Thyroid gland (tissue), 4 donors: ENCODE results near the gene CMPK1. TPM values are rescaled to one million over a fixed set of nuclear protein-coding genes. Genes with fewer than 3 reads are reported as not detected.
"Not testable (repeated sequence)": the region's sequence is repeated elsewhere in the genome, so short reads cannot be mapped to it uniquely, and the experiment has no call there.

ENCODE experiments used
- DNase-seq, 2 donors: peaks; one replicate each; pipeline ENCODE4 v3.0.0-alpha.2; 2019
- H3K27ac ChIP-seq, 3 donors: fragments of 200-600 bp; sonication (generic); 1 replicate in 2 of 3; 2 replicates in 1 of 3; pipeline ENCODE4 v1.5.1; 2016 to 2019; ENCODE audit warnings: mild to moderate bottlenecking in 1 of 3, moderate library complexity in 1 of 3
- H3K27me3 ChIP-seq: fragments of 200-600 bp; sonication (generic); one replicate; pipeline ENCODE4 v1.5.1; 2019
- H3K36me3 ChIP-seq, 2 donors: fragments of 200-600 bp; sonication (generic); one replicate each; pipeline ENCODE4 v1.5.1; 2016 to 2019
- H3K4me1 ChIP-seq, 2 donors: fragments of 200-600 bp; sonication (generic); one replicate each; pipeline ENCODE4 v1.5.1; 2017 to 2019
- H3K4me3 ChIP-seq, 3 donors: fragments of 200-600 bp; sonication (generic); replicated peaks in 1 of 3; 1 replicate in 2 of 3; 2 replicates in 1 of 3; pipeline ENCODE4 v1.5.1; 2016; ENCODE audit warnings: mild to moderate bottlenecking in 1 of 3
- H3K9me3 ChIP-seq: fragments of 200-600 bp; sonication (generic); one replicate; pipeline ENCODE4 v1.5.1; 2017
- POLR2A ChIP-seq, 2 donors: fragments of 450-650 bp; IDR thresholded peaks; one replicate each; pipeline ENCODE4 v1.6.1; 2017; ENCODE audit warnings: antibody characterized with exemption in 2 of 2, mild to moderate bottlenecking in 2 of 2, moderate library complexity in 1 of 2
- WGBS, 2 donors: methylation state at CpG; one replicate each; pipeline ENCODE4 v1.1.5; 2017; 5-methylcytosine and 5-hydroxymethylcytosine counted together
- intact Hi-C: fragments of 100-400 bp; cut with DNase I; formaldehyde crosslinking; loops from one replicate; pipeline ENCODE4 v1.15.1; 2023
- total RNA-seq, 4 donors: library from RNA; depleted of rRNA; stranded (reverse); fragments of >200 nt; gene quantifications; one replicate each; pipeline ENCODE4 v1.2.3, GENCODE V29; 2016
- TF ChIP-seq, protein P1 (sequence below), 6 experiments: fragments of 200-600 bp in 3 of 6; fragments of 450-650 bp in 3 of 6; sonication (generic) in 3 of 6; IDR thresholded peaks; one replicate each; pipeline ENCODE4 v1.5.1; 2016 to 2019; ENCODE audit warnings: antibody characterized with exemption in 6 of 6, mild to moderate bottlenecking in 2 of 6, inconsistent platforms in 1 of 6, moderate library complexity in 1 of 6

CMPK1 gene, protein sequence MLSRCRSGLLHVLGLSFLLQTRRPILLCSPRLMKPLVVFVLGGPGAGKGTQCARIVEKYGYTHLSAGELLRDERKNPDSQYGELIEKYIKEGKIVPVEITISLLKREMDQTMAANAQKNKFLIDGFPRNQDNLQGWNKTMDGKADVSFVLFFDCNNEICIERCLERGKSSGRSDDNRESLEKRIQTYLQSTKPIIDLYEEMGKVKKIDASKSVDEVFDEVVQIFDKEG
- 100 to 1,000 TPM; 122 to 147 (median 134) TPM for total RNA-seq

DNA sequence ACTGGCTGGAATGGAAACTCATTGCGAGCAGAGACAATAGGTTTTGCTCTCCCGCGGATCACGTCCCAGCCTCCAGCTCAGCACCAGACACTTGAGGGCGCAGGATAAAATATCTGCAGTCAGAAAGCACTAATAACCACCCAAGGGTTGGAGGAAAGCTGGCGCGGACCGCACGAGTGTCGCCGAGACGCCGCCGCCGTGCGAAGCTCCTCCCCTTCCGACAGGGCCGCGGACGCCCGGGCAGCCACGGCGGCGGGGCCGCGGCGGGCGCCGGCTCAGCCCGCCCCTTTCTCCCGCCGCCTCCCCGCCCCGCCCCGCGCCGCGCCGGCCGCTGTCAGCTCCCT, at the start of gene CMPK1:
TSS of gene CMPK1 (plus strand) at position 213 of the 344 bp plus-strand sequence. CDS start 156 bp downstream, outside the sequence.
- intact Hi-C loops = loop anchor here (10.0 kb wide), 1 partner anchor 149 kb away; no protein-coding TSS in a partner anchor
- peaks cover 9 to 35% of the 10 kb centered on the region in 2 donors for H3K4me1 ChIP-seq
- peak within 1 kb of the TSS; percentile 77 to 91 (median 84) for H3K4me3 ChIP-seq
- TF ChIP-seq POLR2A (IDR thresholded peaks at IDR 0.05) = peak in 1 of 2 donors; percentile 63
- TF ChIP-seq, protein P1, sequence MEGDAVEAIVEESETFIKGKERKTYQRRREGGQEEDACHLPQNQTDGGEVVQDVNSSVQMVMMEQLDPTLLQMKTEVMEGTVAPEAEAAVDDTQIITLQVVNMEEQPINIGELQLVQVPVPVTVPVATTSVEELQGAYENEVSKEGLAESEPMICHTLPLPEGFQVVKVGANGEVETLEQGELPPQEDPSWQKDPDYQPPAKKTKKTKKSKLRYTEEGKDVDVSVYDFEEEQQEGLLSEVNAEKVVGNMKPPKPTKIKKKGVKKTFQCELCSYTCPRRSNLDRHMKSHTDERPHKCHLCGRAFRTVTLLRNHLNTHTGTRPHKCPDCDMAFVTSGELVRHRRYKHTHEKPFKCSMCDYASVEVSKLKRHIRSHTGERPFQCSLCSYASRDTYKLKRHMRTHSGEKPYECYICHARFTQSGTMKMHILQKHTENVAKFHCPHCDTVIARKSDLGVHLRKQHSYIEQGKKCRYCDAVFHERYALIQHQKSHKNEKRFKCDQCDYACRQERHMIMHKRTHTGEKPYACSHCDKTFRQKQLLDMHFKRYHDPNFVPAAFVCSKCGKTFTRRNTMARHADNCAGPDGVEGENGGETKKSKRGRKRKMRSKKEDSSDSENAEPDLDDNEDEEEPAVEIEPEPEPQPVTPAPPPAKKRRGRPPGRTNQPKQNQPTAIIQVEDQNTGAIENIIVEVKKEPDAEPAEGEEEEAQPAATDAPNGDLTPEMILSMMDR (IDR thresholded peaks at IDR 0.05) = no peak
- peak; percentile 85 to 86 for DNase-seq
- H3K36me3 ChIP-seq = no peaks in the 10 kb centered on the region
- H3K9me3 ChIP-seq = no peaks in the 10 kb centered on the region
- H3K27me3 ChIP-seq = no peaks in the 10 kb centered on the region
- WGBS, 2 donors = 0 to 1% methylated on average over 22 to 37 of the region's 40 CpGs
- H3K27ac ChIP-seq = peak within 1 kb of the TSS; percentile 86 to 98 (median 95)

DNA sequence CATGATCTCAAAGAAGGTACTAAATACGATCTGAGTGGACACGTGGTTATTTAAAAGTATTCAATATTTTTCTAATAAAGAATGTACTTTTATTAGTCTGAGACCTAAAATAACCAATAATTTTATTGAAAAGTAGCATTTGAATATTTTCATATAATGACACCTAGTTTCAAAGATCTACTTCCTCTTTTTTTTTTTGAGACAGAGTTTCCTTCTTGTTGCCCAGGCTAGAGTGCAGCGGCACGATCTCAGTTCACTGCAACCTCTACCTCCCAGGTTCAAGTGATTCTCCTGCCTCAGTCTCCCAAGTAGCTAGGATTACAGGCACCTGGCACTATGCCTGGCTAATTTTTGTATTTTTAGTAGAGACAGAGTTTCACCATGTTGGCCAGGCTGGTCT, 45.5 kb upstream of the CMPK1 start:
- H3K4me1 ChIP-seq, H3K9me3 ChIP-seq, H3K27me3 ChIP-seq, H3K36me3 ChIP-seq, H3K4me3 ChIP-seq, DNase-seq, intact Hi-C loops, H3K27ac ChIP-seq: not testable (repeated sequence)
- 96% methylated on average over 4 of the region's 4 CpGs for WGBS, 2 donors

DNA sequence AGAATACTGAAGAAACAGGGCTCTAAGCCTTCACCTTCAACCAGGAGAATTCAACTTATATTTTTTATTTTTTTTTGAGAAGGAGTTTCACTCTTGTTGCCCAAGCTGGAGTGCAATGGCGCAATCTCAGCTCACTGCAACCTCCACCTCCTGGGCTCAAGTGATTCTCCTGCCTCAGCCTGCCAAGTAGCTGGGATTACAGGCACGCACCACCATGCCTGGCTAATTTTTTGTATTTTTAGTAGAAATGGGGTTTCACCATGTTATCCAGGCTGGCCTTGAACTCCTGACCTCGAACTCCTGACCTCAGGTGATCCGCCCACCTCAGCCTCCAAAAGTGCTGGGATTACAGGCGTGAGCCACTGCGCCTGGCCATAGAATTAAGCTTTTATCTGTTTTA, 38.7 kb upstream of the CMPK1 start:
- H3K36me3 ChIP-seq, H3K27me3 ChIP-seq, H3K4me1 ChIP-seq, DNase-seq, H3K4me3 ChIP-seq, intact Hi-C loops, H3K9me3 ChIP-seq, H3K27ac ChIP-seq: not testable (repeated sequence)
- 96 to 97% methylated on average over 6 of the region's 6 CpGs for WGBS, 2 donors

DNA sequence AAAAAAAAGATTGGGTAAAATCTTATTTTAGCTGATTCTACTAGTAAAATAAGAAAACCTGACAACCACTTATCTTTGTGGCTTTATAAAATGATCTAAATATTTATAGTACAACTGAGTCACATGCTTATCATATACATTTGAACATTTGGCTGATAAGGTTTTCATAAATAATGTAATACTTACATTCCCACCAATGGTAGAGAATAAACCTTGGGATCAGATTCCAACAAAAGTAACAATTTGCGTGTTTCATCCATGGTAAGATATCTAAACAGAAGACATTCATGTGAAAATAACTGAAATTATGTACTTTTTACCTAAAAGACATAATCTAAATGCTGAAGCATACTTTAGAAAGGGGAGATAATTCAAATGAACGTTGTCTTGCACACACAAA, 38.0 kb upstream of the CMPK1 start:
- Histone ChIP-seq H3K4me1 (no peaks in the 10 kb centered on the region), H3K4me3 (no peak overlapping the region), H3K9me3 (no peaks in the 10 kb centered on the region), H3K27ac (no peak overlapping the region), H3K36me3 (no peaks in the 10 kb centered on the region), H3K27me3 (no peaks in the 10 kb centered on the region)
- DNase-seq = no peak
- 88 to 89% methylated on average over 2 of the region's 2 CpGs for WGBS, 2 donors
- TF ChIP-seq, protein P1 (IDR thresholded peaks at IDR 0.05) = no peak
- TF ChIP-seq POLR2A (IDR thresholded peaks at IDR 0.05) = no peak
- intact Hi-C loops = no loop called here

DNA sequence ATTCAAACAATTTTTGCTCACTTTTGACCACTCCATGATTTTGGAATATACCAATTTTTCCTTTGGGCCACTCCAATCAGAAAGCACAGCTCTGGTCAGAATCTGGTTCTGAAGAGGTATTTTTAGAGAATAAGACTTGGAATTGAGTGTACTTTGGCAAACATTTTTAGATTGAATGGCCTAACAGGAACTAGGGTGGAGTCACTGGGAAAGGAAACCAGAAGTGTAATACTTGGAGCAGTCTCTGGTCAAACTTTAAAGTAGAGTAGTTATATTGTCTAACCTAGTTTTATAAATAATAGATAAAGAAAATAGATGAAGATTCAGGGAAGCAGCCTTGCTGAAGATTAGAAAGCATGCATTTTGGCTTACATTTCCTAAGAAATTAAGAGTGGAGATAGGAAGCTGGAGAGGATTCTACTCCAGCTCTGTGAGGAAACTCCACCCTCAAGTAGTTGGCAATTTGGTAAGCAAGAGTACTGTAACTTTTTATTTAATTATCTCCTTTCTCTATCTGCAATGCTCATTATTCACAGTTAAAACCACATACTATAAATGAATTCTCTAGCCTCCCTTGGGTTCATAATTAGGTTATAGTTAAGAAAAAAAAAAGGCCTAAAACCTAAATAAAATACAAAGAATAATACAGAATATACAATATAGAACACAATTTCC, 35.4 kb upstream of the CMPK1 start:
- no peaks in the 10 kb centered on the region for H3K9me3 ChIP-seq
- H3K27ac ChIP-seq = peak overlapping the region in 2 of 3 donors; percentile 7 to 32
- no peaks in the 10 kb centered on the region for H3K4me1 ChIP-seq
- H3K36me3 ChIP-seq = no peaks in the 10 kb centered on the region
- no peak overlapping the region for H3K4me3 ChIP-seq
- DNase-seq = no peak
- no peaks in the 10 kb centered on the region for H3K27me3 ChIP-seq
- TF ChIP-seq POLR2A (IDR thresholded peaks at IDR 0.05) = no peak
- intact Hi-C loops = no loop called here

DNA sequence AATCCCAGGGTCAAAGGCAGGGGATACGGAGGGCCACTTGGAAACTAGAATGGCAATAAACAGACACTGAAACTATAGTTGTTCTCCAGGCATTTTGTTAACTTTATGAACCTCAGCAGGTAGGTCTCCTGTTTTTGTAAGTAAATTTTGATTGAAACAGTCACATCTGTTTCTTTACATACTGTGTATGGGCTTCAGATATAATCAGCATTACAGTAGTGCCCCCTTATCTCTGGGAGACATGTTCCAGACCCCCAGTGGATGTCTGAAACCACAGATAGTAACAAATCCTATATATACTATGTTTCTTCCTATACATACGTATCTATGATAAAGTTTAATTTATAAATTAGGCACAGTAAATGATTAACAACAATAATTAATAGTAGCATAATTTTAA, 31.1 kb upstream of the CMPK1 start:
- H3K4me3 ChIP-seq = no peak overlapping the region
- intact Hi-C loops = no loop called here
- 94 to 96% methylated on average over 2 of the region's 2 CpGs for WGBS, 2 donors
- H3K9me3 ChIP-seq = no peaks in the 10 kb centered on the region
- H3K27ac ChIP-seq = no peak overlapping the region
- no peaks in the 10 kb centered on the region for H3K36me3 ChIP-seq
- DNase-seq = no peak
- no peak for TF ChIP-seq POLR2A (IDR thresholded peaks at IDR 0.05)
- TF ChIP-seq, protein P1 (IDR thresholded peaks at IDR 0.05) = no peak
- no peaks in the 10 kb centered on the region for H3K4me1 ChIP-seq
- H3K27me3 ChIP-seq = no peaks in the 10 kb centered on the region
